Glutamatergic neuron (in vitro differentiated cells): ENCODE measurements around the gene PLSCR2. TPM values are rescaled to one million over a fixed set of nuclear protein-coding genes. Genes with fewer than 3 reads are reported as not detected.
"Not testable (repeated sequence)": the region's sequence is repeated elsewhere in the genome, so short reads cannot be mapped to it uniquely, and the experiment has no call there.

Source experiments
- DNase-seq: peaks from one replicate; pipeline ENCODE4 v3.0.0; 2022
- H3K27ac Mint-ChIP-seq: one replicate; pipeline ENCODE4 v1.8.0; 2020; ENCODE audit warnings: mild to moderate bottlenecking, mixed read lengths, inconsistent platforms; ENCODE audit not compliant: unreplicated experiment
- H3K27me3 Mint-ChIP-seq: one replicate; pipeline ENCODE4 v1.8.0; 2020; ENCODE audit warnings: mild to moderate bottlenecking, moderate library complexity, mixed read lengths, inconsistent platforms; ENCODE audit not compliant: unreplicated experiment
- H3K36me3 Mint-ChIP-seq: one replicate; pipeline ENCODE4 v1.8.0; 2020; ENCODE audit warnings: mild to moderate bottlenecking, mixed read lengths, inconsistent platforms; ENCODE audit not compliant: unreplicated experiment
- H3K4me1 Mint-ChIP-seq: one replicate; pipeline ENCODE4 v1.8.0; 2020; ENCODE audit warnings: mild to moderate bottlenecking, low read depth, mixed read lengths, inconsistent platforms; ENCODE audit not compliant: unreplicated experiment
- H3K4me3 Mint-ChIP-seq: one replicate; pipeline ENCODE4 v1.8.0; 2020; ENCODE audit warnings: mild to moderate bottlenecking, mixed read lengths, inconsistent platforms; ENCODE audit not compliant: unreplicated experiment
- H3K9me3 Mint-ChIP-seq: one replicate; pipeline ENCODE4 v1.8.0; 2020; ENCODE audit warnings: mild to moderate bottlenecking, moderate library complexity, mixed read lengths, inconsistent platforms; ENCODE audit not compliant: unreplicated experiment
- total RNA-seq: library from RNA; stranded (reverse); fragmentation: NEBNext Ultra II Directional; extraction: Animal tissue kit (Norgen Biotek cat#: 25700); gene quantifications from one replicate; pipeline ENCODE4 v1.2.1, GENCODE V29; 2021; ENCODE audit not compliant: unreplicated experiment
- TF ChIP-seq, protein P1 (sequence below): fragments of 200-600 bp; sonication (generic); IDR thresholded peaks from one replicate; pipeline ENCODE4 v1.5.0; 2021; ENCODE audit not compliant: partially characterized antibody, unreplicated experiment

Gene PLSCR2
- total RNA-seq, 1 donor from 2014 or later = not detected

DNA sequence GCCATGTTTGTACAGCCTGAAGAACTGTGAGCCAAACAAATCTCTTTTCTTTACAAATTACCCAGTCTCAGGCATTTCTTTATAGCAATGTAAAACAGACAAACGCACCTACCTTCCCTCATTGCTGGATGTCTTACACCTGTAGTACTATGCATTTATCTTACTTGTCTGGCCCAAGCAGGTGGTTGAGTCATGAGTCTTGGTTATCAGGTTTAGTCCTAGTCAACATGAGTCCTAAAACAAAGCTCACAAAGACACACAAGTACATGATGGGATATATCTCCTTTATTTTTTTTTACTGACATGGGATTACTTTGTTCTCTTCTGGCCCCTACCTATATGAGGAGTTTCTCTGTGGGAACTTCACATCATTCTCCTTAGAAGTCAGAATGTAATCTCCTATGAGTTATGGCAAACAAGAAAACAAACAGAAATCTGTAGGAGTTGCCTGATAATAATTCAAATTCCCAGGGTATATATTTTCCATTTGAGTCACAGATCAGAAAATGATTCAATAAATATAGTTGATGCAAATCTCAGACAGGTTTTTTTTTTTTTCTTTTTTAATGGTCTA, 33.6 kb upstream of the PLSCR2 start:
- Mint-ChIP-seq H3K4me1 (no peaks in the 10 kb centered on the region), H3K4me3 (no peak overlapping the region), H3K27me3 (no peaks in the 10 kb centered on the region), H3K36me3 (no peaks in the 10 kb centered on the region), H3K9me3 (no peaks in the 10 kb centered on the region), H3K27ac (no peak overlapping the region)
- no peak for DNase-seq
- TF ChIP-seq, protein P1, sequence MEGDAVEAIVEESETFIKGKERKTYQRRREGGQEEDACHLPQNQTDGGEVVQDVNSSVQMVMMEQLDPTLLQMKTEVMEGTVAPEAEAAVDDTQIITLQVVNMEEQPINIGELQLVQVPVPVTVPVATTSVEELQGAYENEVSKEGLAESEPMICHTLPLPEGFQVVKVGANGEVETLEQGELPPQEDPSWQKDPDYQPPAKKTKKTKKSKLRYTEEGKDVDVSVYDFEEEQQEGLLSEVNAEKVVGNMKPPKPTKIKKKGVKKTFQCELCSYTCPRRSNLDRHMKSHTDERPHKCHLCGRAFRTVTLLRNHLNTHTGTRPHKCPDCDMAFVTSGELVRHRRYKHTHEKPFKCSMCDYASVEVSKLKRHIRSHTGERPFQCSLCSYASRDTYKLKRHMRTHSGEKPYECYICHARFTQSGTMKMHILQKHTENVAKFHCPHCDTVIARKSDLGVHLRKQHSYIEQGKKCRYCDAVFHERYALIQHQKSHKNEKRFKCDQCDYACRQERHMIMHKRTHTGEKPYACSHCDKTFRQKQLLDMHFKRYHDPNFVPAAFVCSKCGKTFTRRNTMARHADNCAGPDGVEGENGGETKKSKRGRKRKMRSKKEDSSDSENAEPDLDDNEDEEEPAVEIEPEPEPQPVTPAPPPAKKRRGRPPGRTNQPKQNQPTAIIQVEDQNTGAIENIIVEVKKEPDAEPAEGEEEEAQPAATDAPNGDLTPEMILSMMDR = no peak

DNA sequence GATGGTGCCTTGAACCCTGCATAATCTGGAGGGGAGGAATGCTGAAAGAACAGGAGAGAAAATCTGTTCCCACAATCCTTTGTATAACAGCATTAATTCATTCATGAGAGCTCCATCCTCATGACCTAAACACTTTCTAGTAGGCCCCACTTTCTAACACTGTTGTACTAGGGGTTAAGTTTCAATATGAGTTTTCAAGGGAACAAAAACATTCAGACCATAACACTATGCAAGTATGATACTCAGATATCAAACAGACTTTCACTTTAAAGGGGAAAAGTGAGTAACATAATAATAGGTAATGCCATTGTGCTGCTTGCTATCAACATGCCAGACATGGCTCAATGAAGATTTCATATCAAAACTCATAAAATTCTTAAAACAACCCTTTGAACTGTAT, 32.4 kb upstream of the PLSCR2 start:
- Mint-ChIP-seq H3K4me1 (no peaks in the 10 kb centered on the region), H3K27me3 (no peaks in the 10 kb centered on the region), H3K9me3 (no peaks in the 10 kb centered on the region), H3K36me3 (no peaks in the 10 kb centered on the region), H3K4me3 (no peak overlapping the region), H3K27ac (no peak overlapping the region)
- DNase-seq = no peak
- TF ChIP-seq, protein P1 = no peak

DNA sequence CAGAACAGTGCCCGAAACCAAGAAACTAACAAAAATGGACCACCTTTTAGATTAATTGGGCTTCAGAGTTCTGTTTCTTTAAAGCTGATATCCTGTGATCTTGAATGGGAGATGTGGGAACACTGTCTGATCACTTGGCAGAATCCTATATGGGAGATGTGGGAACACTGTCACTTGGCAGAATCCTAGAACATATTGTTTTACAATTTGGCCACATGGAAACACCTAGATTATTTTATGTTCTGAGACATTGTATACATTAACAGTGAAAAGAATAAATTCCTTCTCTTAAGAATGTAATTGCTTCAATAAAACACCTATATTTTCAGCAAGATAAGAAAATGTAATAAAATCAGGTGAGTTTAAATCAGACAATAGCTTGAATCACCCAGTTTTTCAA, 30.3 kb upstream of the PLSCR2 start:
- Mint-ChIP-seq H3K27me3 (no peaks in the 10 kb centered on the region), H3K36me3 (no peaks in the 10 kb centered on the region), H3K27ac (no peak overlapping the region), H3K9me3 (peaks cover 3% of the 10 kb centered on the region), H3K4me1 (no peaks in the 10 kb centered on the region), H3K4me3 (no peak overlapping the region)
- DNase-seq = no peak
- TF ChIP-seq, protein P1 = no peak

DNA sequence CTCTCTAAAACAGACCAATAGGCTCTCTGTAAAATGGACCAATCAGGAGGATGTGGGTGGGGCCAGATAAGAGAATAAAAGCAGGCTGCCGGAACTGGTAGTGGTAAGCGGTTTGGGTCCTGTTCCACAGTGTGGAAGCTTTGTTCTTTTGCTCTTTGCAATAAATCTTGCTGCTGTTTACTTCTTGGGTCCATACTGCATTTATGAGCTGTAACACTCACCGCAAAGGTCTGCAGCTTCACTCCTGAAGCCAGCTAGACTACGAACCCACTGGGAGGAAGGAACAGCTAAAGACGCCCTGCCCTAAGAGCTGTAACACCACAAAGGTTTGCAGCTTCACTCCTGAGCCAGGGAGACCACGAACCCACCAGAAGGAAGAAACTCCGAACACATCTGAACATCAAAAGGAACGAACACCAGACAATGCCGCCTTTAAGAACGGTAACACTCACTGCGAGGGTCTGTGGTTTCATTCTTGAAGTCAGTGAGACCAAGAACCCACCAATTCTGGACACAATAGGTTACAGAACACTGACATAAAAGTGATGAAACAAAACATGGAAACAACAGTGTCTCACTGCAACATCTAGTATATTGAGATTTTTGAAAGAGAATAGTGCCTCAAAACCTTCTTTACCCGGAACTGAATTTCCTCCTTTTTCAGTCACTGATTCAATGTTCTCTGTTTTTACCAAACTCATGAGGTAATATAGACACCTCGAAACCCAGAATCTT, 28.8 kb upstream of the PLSCR2 start:
- no peaks in the 10 kb centered on the region for H3K36me3 Mint-ChIP-seq
- peaks cover 3% of the 10 kb centered on the region for H3K9me3 Mint-ChIP-seq
- DNase-seq = no peak
- H3K4me3 Mint-ChIP-seq = no peak overlapping the region
- no peak overlapping the region for H3K27ac Mint-ChIP-seq
- no peaks in the 10 kb centered on the region for H3K27me3 Mint-ChIP-seq
- TF ChIP-seq, protein P1 = no peak
- no peaks in the 10 kb centered on the region for H3K4me1 Mint-ChIP-seq

DNA sequence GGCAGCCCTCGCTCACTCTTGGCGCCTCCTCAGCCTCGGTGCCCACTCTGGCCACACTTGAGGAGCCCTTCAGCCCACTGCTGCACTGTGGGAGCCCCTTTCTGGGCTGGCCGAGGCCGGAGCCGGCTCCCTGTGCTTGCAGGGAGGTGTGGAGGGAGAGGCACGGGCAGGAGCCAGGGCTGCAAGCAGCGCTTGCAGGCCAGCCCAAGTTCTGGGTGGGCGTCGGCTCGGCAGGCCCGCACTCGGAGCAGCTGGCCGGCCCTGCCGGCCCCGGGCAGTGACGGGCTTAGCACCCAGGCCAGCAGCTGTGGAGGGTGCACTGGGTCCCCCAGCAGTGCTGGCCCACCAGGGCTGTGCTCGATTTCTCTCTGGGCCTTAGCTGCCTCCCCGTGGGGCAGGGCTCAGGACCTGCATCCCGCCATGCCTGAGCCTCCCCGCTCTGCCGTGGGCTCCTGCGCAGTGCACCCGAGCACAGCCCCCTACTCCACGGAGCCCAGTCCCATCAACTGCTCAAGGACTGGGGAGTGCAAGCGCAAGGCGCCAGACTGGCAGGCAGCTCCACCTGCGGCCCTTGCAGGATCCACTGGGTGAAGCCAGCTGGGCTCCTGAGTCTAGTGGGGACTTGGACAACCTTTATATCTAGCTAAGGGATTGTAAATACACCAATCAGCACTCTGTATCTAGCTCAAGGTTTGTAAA, 27.9 kb upstream of the PLSCR2 start:
- not testable (repeated sequence) for H3K27ac Mint-ChIP-seq, H3K36me3 Mint-ChIP-seq, DNase-seq, H3K27me3 Mint-ChIP-seq, H3K9me3 Mint-ChIP-seq, H3K4me3 Mint-ChIP-seq, H3K4me1 Mint-ChIP-seq
